HFFc6 (cell line): ENCODE data around the gene PRDM11. TPM values are rescaled to one million over a fixed set of nuclear protein-coding genes. Genes with fewer than 3 reads are reported as not detected.

Experiments used
- DNase-seq: peaks from one replicate; pipeline ENCODE4 v3.0.0-alpha.2; 2018
- H3K27ac Mint-ChIP-seq: 2 replicates; pipeline ENCODE4 v1.8.0; 2020; ENCODE audit warnings: mild to moderate bottlenecking, mixed read lengths
- H3K27me3 Mint-ChIP-seq: 2 replicates; pipeline ENCODE4 v1.8.0; 2021; ENCODE audit warnings: mild to moderate bottlenecking, moderate library complexity, mixed read lengths; ENCODE audit not compliant: insufficient read depth
- H3K36me3 Mint-ChIP-seq: 2 replicates; pipeline ENCODE4 v1.8.0; 2021; ENCODE audit warnings: low read depth, mixed read lengths
- H3K4me1 Mint-ChIP-seq: 2 replicates; pipeline ENCODE4 v1.8.0; 2020; ENCODE audit warnings: low read depth, mixed read lengths
- H3K4me3 Mint-ChIP-seq: 2 replicates; pipeline ENCODE4 v1.8.0; 2020; ENCODE audit warnings: mild to moderate bottlenecking, moderate library complexity, mixed read lengths
- H3K9me3 Mint-ChIP-seq: 2 replicates; pipeline ENCODE4 v1.8.0; 2020; ENCODE audit warnings: mild to moderate bottlenecking, mixed read lengths
- total RNA-seq, 6 experiments: library from RNA; stranded (reverse); fragmentation: NEBNext Ultra II Directional; extraction: Animal tissue kit (Norgen Biotek cat#: 25700); gene quantifications; 2 replicates in 1 of 6; 3 replicates in 5 of 6; pipeline ENCODE4 v1.2.3, GENCODE V29; 2021
- TF ChIP-seq, protein P1 (sequence below): fragments of 200-600 bp; sonication (generic); IDR thresholded peaks from 2 replicates; pipeline ENCODE4 v1.5.0; 2021; ENCODE audit warnings: antibody characterized with exemption, mild to moderate bottlenecking

Gene PRDM11
- total RNA-seq, 6 experiments from 2014 or later: 2.0 to 5.6 (median 2.7) TPM

DNA sequence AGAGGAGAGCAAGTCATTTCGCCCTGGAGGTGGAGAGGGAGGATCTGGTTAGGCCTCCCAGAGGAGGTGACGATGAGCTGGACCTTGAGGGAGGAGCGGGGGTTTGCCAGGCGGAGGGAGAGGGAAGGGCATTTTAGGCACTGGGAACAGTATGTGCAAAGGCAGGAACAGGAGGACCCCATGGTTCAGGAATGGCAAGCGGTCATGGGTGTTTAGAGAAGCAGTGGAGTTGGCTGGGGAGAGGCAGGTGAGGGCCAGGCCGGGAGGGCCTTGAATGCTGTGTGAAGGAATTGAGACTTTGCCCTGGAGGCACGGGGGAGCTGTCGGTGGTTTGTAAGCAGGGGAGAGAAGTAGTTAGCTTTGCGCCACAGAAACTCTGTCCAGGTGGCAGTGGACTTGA, 10.3 kb downstream of the PRDM11 start:
- H3K9me3 Mint-ChIP-seq: no peaks in the 10 kb centered on the region
- no peaks in the 10 kb centered on the region for H3K36me3 Mint-ChIP-seq
- no peak overlapping the region for H3K27ac Mint-ChIP-seq
- H3K27me3 Mint-ChIP-seq: peaks cover 20% of the 10 kb centered on the region
- H3K4me3 Mint-ChIP-seq: no peak overlapping the region
- TF ChIP-seq, protein P1, sequence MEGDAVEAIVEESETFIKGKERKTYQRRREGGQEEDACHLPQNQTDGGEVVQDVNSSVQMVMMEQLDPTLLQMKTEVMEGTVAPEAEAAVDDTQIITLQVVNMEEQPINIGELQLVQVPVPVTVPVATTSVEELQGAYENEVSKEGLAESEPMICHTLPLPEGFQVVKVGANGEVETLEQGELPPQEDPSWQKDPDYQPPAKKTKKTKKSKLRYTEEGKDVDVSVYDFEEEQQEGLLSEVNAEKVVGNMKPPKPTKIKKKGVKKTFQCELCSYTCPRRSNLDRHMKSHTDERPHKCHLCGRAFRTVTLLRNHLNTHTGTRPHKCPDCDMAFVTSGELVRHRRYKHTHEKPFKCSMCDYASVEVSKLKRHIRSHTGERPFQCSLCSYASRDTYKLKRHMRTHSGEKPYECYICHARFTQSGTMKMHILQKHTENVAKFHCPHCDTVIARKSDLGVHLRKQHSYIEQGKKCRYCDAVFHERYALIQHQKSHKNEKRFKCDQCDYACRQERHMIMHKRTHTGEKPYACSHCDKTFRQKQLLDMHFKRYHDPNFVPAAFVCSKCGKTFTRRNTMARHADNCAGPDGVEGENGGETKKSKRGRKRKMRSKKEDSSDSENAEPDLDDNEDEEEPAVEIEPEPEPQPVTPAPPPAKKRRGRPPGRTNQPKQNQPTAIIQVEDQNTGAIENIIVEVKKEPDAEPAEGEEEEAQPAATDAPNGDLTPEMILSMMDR: no peak
- H3K4me1 Mint-ChIP-seq: no peaks in the 10 kb centered on the region
- DNase-seq: no peak

GRCh38 chr11:45157247-45158209, 11.1 kb downstream of the PRDM11 start:
- H3K4me3 Mint-ChIP-seq: no peak overlapping the region
- no peaks in the 10 kb centered on the region for H3K36me3 Mint-ChIP-seq
- H3K27ac Mint-ChIP-seq: no peak overlapping the region
- DNase-seq: no peak
- no peaks in the 10 kb centered on the region for H3K9me3 Mint-ChIP-seq
- H3K4me1 Mint-ChIP-seq: no peaks in the 10 kb centered on the region
- peaks cover 21% of the 10 kb centered on the region for H3K27me3 Mint-ChIP-seq
- TF ChIP-seq, protein P1: no peak

- no peak for DNase-seq
- H3K9me3 Mint-ChIP-seq: no peaks in the 10 kb centered on the region
- no peaks in the 10 kb centered on the region for H3K36me3 Mint-ChIP-seq
- no peak overlapping the region for H3K4me3 Mint-ChIP-seq
- peaks cover 16% of the 10 kb centered on the region for H3K27me3 Mint-ChIP-seq
- no peaks in the 10 kb centered on the region for H3K4me1 Mint-ChIP-seq
- TF ChIP-seq, protein P1: no peak
- no peak overlapping the region for H3K27ac Mint-ChIP-seq
Measured at GRCh38 chr11:45158210-45158731, 11.8 kb downstream of the PRDM11 start.

DNA sequence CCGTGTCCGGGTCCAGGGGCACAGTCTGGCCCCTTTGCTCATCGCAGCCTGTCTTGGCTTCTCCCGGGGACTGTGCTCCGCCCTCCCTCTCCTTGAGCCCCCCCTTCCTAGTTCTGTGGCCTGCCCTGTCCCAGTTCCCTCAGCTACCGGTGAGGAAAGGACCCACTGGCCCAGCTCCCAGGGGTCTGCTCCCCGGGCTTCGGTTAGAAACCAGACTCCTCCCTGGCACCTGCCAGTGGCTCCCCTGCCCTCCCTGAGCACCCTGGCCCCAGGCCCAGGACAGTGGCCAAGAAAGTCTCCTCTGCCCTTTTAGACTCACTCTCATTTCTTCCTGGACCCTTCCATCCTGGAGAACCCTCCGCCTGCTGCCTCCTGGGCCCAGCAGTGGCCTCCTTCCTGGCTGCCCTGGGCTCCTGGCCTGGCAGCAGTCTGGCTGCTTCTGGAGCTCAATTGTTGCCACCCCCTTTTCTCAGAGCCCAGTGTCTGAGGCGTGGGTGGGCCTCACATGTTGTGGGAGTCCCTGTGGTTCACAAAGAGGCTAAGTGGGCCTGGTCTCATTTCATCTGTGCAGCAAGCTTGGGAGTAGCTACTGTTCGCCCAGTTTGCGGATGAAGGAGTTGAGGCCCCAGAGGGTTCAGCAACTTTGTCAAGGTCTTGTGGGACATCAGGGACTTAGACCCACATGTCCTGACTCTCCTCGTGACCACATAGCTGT, 12.6 kb downstream of the PRDM11 start:
- TF ChIP-seq, protein P1: no peak
- no peak overlapping the region for H3K27ac Mint-ChIP-seq
- DNase-seq: no peak
- H3K4me3 Mint-ChIP-seq: no peak overlapping the region
- no peaks in the 10 kb centered on the region for H3K9me3 Mint-ChIP-seq
- H3K27me3 Mint-ChIP-seq: peaks cover 15% of the 10 kb centered on the region
- no peaks in the 10 kb centered on the region for H3K36me3 Mint-ChIP-seq
- H3K4me1 Mint-ChIP-seq: no peaks in the 10 kb centered on the region

DNA sequence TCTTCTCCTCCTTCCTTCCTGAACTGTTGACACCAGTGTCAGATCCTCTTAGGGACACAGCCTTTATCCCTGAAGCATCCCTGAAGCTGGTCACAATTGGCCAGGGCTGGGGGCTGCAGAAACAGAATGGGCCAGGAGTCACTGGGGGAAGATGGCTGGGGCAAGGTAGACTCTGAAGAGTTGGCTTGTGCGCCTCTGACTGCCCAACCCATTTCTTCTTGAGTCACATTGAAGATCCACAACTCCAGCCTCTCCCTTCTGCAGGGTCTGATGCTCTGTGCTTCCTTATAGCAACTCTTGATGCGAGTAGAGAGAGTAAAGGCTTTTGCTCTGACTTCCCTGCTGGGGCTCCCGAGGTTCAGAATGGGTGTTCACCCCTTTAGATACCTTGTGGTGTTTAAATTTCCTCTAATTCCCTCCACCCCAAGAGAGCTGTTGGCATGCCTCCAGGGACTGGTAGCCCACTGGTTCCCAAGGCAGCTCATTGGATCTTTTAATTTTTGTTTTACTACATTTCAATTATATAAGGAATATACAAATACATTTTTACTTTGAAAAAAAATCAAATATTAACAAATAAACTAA, 13.4 kb downstream of the PRDM11 start:
- Mint-ChIP-seq H3K27ac (no peak overlapping the region), H3K36me3 (no peaks in the 10 kb centered on the region), H3K4me3 (no peak overlapping the region), H3K9me3 (no peaks in the 10 kb centered on the region), H3K27me3 (peaks cover 13% of the 10 kb centered on the region), H3K4me1 (no peaks in the 10 kb centered on the region)
- DNase-seq: no peak
- TF ChIP-seq, protein P1: no peak
